COLO668 (cell line): ENCODE data around the gene MED13L.

ENCODE experiments used
- DNase-seq: peaks from one replicate; lab custom pipeline; 2025; ENCODE audit not compliant: unreplicated experiment; lab: John Stamatoyannopoulos, UW

Gene MED13L

DNA sequence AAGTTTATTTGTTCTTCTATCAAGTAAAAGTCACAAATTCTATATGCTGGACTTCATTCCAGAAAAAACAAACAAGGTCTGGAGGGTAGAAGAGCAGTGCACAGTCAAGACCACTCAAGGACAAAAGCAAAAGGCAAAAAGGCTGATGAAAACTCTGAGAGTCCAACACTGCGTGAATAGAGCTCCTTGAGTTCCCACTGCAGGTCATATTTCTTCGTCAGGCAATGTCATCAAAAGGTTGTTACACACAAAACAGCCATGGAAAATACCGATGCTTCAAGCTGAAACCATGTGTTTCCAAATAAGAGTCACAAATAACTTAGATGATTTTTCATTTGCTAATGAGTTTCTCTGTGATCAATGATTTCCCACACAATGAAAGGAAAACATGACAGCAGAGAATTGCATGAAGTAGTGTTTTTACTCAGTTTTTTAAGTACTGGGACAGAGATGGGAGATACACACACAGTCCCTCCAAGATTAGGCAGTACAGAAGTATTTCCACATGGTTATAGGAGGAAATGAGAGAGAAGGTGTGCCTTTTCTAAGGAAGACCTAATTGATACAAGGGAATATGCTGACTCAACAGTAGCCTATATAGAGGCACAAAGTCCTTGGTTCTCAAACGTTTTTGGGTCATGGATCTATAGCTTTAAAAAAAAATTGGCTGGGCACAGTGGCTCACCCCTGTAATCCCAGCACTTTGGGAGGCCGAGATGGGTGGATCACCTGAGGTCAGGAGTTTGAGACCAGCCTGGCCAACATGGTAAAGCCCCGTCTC, 177.7 kb downstream of the MED13L start:
- DNase-seq, result no peak

DNA sequence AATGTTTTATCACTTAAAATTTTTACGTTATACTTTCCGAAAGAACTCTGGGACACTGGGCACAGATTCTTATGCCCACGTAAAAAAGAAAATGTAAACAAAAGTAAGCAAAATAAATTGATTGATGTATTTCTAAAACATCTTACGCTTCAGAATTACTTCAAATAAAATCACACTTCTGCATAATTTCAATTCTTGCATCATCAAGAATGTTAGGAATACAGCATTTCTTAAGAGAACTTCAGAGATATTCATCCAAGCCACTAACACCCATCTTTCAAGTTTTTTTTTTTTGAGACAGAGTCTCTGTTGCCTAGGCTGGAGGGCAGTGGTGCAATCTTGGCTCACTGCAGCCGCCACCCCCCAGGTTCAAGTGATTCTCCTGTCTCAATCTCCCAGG, 180.6 kb downstream of the MED13L start:
- no peak for DNase-seq

DNA sequence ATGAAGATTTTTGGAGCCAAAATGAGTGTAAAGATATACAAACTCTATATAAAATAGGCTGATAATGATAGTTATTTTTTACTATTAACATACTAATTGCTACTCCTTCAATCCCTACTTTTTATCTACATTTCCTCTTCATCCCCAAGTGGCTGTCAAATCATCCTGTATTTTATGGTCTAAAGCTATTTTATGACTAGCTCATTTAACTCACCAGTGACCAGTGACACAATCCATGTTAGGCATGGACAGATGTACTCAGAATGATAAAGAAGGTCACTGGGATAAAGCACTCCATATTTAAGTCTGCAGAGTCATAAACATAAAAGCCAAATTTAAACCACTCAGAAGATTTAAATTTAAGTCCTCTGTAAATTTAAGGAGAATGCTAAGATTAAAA, 183.0 kb downstream of the MED13L start:
- DNase-seq, result no peak

DNA sequence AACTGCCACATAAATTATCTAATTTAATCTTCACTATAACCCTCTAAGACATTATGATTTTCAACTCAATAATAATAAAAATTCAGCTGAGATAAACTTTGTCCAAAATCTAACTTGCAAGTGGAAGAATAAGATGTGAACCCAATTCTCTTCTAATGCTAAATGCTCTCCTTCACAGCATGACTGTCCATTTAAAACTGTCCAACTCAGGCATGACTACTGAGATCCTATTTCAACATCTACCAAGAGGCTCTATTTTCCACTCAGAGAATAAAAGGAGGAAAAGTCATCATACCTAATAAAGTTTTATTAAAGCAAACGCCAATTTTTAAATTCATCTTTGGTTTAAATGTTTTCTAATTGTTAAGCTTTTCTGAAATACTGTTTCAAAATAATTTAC, 183.6 kb downstream of the MED13L start:
- no peak for DNase-seq

DNA sequence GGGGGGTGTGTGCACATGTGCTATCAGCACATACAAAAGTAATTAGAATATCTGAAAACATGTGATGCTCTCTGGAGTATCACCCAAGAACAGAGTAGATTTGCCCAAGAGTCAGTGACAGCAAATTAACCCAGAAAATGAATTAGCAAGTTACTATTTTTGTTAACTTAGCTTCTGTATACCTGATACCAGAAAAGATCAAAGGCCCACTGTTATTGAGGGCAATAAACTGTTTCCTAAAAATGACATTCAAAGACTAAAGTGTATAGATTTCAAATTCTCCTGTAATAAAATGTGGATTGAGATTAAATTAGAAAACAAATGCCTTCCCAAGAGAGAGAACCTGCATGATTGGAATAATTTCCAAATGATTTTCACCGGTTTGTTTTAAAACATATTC, 184.7 kb downstream of the MED13L start:
- DNase-seq, result no peak

DNA sequence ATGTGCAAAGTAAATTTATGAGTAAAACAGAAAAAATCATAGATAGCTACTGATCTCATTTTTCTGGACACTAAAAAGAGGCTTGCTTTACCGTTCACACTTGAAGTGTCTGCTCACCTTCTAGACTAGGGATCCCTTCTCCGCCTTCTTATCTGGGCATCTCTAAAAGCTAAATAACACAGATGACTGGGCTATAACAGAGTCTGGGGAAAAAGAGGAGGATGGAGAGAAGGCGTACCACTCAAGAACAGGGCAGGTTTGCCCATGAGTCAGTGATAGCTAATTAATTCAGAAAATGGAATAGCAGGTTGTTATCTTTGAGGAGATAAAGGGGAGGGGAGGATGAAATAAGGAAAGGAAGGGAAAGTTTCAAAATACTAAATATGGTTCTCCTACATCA, 185.3 kb downstream of the MED13L start:
- DNase-seq, result no peak

DNA sequence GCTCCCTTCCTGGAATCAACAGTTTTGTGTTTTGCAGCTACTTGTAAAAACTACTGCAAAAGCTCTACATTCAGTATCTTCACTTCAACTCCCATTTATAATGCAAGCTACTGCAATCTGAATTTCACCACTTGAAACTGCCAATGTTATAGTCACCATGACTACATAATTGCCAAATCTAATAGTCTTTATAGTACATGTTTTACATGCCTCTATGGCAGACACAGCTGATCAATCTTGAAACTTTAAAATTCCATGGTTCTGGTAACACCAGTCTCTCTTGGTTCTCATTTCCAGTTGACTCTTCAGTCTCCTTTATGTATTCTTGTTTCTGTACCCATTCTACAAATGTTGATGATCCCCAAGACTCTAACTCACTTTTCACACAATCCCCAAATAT, 185.9 kb downstream of the MED13L start:
- DNase-seq, result no peak

DNA sequence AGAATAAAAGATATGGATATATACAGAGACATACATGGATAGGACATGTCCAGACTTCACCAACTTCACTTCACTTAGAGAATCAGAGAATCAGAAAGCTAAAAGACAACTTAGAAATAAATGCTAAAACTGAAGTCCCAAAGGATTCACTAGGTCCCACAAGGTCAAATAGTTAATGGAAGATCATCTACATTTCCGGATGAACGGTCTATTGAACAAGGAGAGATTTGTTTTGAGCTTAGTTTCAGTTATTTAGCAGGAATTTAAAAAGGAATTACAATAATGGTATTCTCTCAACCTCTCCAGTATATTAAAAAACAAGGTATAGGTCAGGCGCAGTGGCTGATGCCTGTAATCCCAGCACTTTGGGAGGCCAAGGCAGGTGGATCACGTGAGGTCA, 187.0 kb downstream of the MED13L start:
- no peak for DNase-seq

DNA sequence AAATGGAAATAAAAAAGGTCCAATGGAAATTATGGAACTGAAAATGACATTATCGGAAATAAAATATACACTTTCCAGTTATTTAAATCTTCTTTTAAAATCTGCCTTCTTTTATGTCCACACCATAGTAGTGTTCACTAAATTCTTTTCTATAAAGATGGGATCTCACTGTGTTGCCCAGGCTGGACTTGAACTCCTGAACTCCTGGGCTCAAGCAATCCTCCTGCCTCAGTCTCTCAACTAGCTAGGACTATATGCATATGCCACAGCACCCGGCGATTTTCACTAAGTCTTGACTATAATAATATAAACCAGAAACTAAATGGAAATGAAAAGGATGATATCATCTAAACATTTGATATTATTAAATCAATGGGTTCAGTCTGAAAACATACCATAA, 188.4 kb downstream of the MED13L start:
- DNase-seq, result no peak

DNA sequence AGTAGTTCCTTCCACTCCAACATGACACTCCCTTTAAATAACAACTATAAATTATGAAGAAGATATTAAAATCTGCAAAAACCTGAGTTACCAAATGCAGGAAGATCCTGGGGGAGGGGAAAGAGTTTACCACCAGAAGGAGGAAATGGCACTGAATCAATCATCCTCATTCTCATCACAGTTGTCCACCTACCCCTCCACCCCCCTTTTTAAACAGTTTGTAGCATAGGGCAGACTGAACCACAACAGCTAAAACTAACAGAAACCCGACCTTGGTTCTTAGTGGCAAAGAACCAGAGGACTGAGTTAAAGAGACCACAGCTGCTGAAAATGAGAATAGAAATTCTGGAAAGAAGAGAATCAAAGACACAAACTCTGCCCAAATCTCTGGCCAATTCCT, 189.5 kb downstream of the MED13L start:
- no peak for DNase-seq

DNA sequence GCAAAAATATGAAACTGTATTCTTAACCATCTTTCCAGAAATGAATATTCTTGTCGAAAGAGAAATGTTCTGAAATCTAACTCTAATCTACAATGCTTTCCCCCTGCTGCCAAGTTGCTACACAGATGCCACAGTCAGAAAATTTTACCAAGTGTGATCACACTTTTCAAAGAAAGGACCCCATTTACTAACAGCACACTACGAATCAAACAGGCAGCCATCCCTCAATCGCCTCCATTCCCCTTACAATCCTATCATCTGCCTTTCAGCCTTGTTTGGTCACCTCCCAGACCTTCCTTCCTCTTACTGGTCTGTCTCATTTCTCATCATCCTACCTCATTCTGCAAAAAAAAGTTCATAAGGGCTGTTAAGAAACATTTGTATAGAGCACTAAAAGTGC, 190.1 kb downstream of the MED13L start:
- no peak for DNase-seq

DNA sequence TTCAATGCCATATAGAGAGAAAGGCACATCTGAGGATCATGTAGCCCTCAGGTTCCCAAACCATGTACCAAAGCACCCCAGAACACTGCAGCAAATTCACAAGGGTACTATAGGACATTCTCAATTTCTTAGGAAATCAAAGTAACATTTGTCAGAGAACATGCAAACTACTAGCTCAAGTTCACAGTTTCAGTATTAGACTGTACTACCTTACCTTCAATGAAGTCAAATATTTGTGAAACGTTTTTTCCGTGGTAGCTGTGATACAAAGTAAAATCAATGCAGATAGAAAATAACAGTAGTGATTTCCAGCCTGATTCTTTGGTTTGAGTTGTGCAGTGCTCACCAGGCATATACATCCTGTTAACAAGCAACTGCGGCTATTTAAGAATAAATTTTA, 197.1 kb downstream of the MED13L start:
- no peak for DNase-seq

DNA sequence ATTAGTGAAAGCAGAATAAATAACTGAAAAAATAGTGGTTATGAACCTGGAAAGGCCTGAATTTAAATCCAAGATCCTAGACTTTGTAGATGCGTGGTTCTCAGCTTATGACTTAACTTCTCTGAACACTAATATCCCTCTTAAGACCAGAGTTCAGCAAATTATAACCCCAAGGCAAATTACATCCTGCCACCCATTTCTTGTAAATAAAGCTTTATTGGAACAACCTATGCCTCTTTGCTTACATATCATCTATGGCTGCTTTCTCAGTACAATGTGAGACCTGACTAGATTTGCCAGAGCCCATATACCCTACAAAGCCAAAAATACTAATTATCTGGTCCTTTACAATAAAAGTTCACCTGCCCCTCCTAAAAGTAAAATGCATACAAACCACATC, 199.1 kb downstream of the MED13L start:
- DNase-seq, result no peak

DNA sequence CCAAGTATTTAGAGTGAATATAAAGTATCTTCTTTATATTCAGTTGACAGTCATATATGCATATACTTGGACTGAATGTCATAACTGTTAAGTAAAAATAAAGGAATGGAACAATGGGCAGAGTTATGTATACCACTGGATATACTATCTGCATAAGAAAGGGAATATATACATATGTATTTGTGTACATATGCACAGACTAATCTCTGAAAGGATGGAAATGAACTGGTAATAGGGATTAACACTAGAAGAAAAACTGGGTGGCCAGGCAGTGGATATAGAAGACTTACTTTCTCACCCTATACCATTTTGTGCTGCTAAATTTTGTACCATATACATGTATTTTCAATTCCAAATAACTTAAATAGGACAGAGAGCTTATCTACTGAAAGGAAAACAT, 200.1 kb downstream of the MED13L start:
- no peak for DNase-seq

DNA sequence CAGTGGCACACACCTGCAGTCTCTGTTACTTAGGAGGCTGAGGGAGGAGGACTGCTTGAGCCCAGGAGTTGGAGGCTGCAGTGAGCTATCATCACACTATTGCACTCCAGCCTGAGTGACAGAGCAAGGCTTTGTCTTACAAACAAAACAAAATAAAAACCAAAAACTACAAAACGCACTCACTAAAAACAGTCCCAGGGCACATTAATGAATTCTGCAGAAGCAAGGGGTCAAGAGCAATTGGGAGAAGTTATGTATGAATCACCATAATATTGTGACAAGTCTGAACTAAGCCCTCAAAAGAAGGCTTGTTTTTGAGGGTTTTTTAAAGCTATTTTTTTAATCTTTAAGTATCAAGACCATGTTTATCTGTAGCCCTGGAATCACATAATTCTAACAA, 201.1 kb downstream of the MED13L start:
- DNase-seq, result no peak

DNA sequence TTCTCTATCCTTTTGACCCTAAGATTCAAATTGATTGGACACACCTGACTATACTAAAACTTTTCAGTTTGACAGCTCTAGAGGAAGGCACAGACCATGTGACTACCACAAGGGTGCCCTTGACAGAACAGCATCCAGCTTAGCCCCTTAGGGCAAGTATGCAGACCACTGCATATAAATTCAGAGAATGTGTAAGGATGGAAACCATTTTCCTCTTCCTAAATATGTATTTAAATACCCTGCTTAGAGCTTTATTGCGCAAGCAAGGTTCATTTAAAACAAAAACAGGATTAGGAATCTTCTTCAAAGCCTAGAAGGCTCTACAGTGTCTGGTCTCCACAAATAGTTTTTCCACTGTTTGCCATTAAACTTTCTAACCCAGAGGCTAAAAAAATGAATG, 202.8 kb downstream of the MED13L start:
- DNase-seq, result no peak

DNA sequence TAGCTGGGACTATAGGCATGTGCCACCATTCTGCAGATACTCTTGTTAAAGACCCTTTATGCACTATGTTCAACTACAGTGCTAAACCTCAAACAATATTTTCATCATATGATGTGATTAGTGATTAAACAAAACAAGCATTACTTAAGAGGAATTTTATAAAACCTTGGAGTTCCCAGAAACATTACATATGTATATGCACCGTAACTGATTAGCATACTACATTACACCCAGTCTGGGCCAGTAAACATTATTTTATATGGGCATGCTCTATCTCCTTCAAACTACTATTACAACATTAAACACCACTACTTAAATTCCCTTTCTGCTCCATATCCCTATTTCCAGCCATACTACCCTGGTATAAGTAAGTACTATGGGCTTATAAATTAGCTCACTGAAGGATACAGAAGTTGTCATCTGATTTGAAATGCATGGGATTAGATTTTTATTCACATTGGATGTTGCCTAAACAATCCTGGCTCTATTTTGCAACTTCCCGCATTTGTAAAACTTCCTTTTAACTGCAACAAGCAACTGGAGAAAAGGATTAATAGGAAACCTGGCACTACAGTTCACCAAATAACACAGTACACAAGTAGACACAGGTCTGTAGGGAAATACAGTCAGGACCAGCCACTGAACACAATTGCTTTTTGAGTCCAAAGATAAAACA, 205.8 kb downstream of the MED13L start:
- DNase-seq, result no peak

DNA sequence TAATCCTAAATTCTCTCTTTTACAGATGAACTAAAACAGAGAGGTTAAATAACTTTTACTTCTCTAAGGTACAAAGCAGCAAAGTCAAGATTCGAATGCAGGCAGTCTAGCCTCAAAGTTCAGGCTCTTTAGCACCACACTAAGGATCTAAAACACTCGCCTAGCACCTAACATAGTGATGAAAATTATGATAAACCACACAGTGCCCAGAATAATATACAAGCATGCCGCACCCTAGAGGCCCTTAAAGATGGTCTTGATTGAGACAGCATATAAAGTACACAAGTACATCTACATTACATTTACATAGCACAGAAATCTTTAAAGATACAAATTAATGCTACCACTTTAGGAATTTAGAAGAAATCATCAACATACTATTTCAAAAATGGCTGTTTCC, 207.0 kb downstream of the MED13L start:
- DNase-seq, result no peak

DNA sequence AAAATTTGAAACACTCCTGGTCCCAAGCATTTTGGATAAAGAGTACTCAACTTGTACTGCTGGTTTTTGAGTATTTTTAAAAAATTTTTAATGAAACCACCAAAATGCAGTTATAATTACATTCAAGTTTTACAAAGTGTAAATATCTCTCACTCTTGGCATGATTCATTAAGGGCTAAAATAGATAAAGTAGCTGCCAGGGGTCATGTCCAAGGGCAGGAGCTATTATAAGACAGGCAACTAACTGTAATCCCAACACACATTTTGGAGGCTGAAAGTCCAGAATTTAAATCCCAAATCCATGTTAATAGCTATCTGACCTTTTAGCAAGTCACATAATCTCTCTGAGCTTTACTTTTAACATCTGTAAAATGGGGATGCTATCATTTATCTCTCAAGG, 207.6 kb downstream of the MED13L start:
- no peak for DNase-seq

DNA sequence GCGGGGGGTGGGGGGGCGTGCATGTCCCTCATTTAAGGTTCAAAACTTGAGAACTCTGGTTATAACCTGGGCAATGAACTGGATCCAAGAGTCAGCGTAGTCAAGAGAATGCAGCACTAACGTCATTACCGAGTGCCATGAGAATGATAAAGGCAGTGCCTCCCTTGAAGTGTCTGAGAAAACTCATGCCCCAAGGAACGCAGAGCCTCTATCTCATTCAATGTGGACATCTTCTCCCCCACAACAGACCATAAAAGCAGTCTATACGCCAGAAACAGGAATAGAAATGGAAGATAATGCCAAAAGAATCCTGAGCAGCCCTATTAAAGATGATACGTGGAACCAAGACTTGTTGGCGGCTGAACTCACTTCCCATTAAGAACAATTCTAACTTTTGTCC, 208.6 kb downstream of the MED13L start:
- no peak for DNase-seq

DNA sequence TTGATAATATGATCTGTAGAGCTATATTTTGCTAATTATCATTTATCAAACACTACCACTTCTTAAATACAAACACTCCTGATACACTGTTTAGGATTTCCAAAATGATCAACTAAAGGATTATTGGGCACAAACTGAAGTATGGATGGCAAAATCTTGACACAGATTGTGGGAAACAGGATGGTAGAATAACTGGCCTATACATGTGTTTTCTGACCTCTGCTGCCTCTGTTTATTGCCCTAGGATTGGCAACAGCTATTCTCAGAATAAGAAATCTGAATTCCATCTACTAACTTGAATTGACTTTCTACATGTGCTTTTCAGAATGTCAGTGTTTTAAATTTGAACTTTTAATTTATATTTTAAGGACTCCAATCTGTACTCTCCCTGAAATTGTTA, 209.1 kb downstream of the MED13L start:
- no peak for DNase-seq

DNA sequence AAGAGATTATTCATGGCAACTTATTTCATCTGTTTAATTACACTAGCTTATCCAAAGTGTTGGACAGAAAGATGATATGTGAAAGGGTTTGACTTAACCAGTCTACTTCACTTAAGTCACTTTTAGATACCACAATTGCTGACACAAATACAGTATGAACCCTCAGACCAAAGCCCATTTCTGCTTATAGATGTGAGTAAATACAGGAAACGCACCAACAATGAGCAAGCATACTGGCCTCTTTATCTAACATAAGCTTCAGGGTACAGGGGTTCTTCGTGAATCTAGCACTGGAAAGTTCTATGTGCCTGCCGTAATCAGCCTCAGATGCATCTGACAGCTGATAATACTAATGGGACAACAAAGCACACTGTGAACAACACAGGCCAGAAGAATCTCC, 209.6 kb downstream of the MED13L start:
- DNase-seq, result no peak
